M059J (cell line): ENCODE data around the gene SOX15. TPM values are rescaled to one million over a fixed set of nuclear protein-coding genes. Genes with fewer than 3 reads are reported as not detected.
"Not testable (repeated sequence)": the region's sequence is repeated elsewhere in the genome, so short reads cannot be mapped to it uniquely, and the experiment has no call there.

Experiments
- DNase-seq: peaks from one replicate; pipeline ENCODE4 v3.0.0-alpha.2; 2012; ENCODE audit warnings: low read depth
- total RNA-seq: library from RNA; depleted of rRNA; stranded (reverse); fragments of >200 nt; shearing (Covaris generic); gene quantifications from 2 replicates; pipeline ENCODE4 v1.2.3, GENCODE V29; 2014; rRNA removed

The SOX15 gene
- total RNA-seq: not detected in 2 replicates

DNA sequence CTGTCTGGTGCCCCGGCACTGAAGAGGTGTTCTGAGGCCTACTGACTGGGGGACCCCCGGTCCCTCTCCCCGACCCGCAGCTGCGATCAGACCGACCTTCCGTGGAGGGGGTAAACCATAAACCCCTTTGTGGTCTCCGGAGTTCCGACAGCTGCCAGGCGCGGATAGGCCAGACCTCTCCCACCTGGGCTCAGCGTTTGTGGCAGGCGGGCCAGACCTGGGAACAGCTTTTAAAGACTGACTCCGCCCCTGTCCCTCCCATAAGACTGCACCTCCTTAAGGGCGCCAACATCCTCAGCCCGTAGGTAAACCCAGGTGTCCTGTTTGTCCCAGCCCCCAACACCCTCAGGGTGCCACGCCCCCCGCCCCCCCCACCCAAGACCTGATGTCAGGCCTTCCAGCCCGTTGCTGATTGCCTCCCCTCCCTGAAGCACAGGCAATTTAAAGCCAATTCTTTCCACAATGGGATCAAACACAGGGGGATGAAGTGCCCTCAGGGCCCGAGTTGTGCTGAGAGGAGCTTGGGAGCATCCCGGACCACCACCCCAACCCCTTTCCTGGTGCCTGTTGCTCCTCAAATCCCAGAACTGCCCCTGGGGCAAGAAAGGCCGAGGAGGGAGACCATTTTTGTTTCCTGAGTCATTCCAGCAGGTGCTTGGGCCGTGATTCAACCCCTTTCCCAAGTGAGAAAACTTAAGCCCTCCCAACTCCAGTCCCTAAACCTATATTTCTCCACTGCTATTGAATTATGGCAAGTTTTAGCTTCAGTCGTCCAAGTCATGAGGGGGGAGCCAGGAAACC lies at the start of gene SOX15:
SOX15 (minus strand) TSS at position 204 of the 801 bp plus-strand sequence. CDS start 418 bp downstream, outside the sequence.
- peak; percentile 77 for DNase-seq

DNA sequence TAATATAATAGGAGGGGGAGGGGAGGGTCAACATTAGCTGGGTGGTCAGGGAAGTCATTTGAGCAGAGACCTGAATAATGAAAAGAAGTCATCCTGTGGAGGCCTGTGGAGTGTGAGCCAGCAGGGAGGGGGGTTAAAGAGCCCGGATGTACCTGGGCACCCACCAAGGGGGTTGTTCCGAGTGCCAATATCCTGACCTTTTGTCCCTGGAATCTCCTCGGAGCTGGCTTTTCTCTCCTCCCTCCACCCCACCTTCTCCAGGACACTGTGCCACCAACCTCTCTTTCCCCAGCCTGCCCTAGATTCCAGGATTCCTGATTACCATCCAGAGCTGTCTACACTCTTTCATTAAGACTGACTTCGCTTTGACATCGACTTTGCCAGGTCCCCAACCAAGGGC lies 46.3 kb upstream of the SOX15 start:
- DNase-seq: no peak

DNA sequence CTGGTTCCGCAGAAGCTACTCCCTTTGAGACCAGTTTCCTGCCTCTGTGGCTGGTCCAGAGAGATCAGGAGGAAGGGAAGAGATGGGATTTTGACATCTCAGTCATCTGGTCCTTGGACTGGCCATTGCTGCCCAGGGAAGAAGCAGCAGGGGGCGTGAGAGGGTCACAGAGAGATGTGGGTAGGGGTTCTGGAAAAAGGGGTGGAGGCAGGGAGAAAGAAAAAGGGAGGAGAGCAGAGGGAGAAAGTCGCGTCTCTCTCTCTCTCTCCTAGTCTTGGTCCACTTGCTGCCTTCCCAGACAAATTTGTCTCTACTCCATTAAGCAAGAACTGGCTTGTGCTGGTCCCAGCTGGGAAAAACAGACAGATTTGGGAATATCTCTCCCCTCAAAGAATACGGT lies 44.5 kb upstream of the SOX15 start:
- DNase-seq: peak; percentile 50

DNA sequence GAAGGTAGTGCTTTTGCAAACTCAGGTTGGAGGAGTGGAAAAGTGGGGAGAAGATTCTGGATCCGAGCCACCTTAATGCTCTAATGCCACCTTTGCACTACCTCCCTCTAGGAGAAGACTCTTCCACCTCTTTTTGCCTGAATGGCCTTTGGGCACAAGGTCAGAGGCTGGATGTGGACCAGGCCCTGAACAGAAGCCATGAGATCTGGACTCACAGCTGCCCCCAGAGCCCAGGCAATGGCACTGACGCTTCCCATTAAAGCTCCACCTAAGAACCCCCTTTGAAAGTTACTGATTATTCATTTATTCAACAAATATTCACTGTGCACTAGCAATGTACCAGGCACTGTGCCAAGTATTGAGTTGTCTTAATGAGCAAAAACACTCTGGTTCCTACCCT lies 43.2 kb upstream of the SOX15 start:
- DNase-seq: no peak

DNA sequence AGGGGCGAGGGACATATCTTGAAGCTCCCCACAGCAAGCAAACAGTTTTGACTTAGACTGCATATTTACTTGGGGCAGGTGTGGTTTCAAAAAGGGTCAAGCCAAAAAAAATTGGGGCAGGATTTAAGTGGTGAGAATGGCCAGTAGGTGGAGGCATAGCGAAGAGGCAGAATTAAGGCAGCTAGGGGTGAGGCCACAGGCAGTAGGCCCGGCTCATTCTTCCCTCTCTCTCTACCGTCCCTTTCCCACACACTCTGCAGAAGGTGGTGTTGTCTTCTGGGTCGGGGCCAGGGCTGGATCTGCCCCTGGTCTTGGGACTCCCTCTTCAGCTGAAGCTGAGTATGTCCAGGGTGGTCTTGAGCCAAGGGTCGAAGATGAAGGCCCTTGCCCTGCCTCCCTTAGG lies 42.6 kb upstream of the SOX15 start:
- peak; percentile 47 for DNase-seq

DNA sequence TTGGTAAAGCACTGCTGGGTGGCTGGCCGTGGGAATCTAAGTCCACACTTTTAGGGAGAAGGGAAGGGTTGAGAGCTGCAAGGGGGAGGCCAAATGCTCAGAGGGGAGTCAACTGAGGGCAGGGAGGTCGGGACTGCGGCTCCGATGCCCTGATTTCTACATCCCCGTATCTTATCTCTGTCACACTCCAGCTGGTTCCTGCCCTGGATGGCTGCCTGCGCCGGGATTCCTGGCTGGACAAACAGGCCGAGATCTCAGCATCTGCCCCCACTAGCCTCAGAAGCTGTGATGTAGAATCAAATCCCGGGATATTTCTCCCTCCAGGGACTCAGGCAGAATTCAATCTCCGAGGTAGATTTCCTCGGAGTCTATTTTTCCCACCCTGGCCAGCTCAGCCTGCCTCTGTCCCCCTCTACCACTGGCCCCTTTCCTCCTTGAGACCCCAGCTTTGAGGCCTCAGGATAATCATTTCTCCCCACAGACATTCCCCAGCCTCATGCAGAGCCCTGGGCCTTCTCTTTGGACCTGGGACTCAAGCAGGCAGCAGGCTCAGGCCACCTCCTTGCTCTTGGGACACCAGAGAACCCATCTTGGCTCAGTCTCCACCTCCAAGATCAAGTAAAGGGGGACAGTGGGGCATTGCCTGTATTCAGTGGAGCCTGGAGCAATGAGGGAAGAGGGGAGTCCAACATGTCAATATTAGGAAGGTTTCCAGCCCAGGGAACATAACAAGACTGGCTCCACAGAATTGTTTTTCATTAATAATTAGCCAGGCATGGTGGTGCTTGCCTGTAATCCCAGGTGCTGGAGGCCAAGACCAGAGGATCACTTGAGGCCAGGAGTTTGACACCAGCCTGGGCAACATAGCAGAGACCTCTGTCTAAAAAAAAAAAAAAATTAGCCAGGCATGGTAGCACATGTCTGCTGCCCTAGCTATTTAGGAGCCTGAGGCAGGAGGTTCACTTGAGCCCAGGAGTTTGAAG lies 41.8 kb upstream of the SOX15 start:
- no peak for DNase-seq

DNA sequence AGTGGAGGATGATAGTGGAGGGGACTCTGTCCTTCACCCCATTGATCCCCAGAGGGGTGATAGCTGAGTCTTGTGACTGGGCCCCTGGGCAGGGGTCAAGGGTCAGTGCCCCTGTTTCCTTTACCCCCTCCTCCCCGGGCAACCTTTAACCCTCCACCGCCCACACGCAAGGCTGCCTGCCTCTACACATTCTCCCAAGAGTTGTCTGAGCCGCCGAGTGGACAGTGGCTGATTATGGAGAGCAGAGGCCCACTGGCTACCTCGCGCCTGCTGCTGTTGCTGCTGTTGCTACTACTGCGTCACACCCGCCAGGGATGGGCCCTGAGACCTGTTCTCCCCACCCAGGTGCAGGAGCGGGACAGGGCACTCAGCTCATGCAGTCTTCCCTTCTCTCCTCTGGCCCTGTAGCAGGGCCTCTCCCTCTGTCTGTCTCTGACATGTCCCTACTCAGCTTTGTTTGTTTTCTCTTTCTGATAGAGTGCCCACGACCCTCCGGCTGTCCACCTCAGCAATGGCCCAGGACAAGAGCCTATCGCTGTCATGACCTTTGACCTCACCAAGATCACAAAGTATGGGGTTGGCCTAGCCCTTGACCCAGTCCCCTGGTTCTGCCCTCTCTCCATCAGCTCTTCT lies 40.2 kb upstream of the SOX15 start, which contains the start of gene SHBG:
SHBG (plus strand) TSS at position 197 of the 633 bp plus-strand sequence; CDS start at position 235, 38 bp downstream.
- no peak for DNase-seq

DNA sequence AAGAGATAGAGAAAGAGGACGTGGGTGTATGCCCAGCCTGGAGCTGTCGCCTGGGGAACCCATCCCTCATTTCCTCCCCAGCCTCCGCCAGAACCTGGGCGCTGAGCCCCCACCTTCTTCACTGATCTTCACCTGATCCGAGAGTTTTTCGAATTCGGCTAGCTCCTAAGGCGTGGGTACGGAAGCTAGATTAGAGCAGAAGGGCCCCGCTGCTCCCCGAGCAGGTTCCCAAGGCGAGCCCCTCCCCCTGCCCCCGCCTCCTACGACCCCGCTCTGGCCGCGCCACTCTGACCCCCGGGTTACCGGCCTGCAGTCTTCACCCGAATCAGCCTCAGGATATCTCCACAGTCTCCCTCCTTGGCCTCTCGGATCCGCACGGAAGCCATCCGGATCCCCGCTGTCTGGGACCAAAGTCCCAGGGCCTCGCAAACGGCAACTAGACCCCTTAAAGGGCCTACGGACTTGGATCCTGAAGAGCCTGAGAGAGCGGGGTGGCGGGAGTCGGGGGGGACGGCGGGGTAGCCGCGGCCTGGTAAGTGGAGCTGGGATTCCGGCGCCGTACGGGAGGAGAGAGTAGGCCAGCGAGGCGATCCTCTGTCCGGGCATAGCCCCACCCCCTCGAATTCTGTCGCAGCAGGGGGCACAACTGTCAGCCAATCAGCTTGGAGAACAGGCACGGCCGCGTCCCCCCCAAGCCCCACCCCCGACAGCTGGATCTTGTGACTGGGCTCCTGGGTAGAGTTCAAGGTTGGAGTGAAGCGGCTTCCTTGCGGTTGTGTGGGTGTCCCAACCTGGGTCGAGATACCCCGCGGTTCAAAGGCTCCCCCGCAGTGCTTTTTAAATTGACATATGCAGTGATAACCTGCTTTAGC lies 37.6 kb upstream of the SOX15 start, which contains the start of gene SAT2:
SAT2 (minus strand) TSS at position 572 of the 872 bp plus-strand sequence; CDS start at position 386, 186 bp downstream.
- DNase-seq: peak; percentile 91

DNA sequence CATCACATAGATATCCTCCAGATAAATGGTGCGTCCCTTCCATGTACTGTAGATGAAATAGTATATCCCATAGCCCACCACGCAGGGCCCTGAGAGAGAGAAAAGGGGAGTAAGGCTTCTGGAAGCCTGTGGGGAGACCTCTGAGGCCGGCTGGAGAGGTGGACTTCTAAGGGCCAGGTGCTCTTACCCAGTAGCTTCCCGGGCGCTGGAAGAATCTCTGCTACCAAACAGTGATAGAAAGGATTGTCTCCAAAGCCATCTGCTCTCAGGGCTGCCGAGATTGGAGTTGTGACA lies 37.0 kb upstream of the SOX15 start:
- no peak for DNase-seq

DNA sequence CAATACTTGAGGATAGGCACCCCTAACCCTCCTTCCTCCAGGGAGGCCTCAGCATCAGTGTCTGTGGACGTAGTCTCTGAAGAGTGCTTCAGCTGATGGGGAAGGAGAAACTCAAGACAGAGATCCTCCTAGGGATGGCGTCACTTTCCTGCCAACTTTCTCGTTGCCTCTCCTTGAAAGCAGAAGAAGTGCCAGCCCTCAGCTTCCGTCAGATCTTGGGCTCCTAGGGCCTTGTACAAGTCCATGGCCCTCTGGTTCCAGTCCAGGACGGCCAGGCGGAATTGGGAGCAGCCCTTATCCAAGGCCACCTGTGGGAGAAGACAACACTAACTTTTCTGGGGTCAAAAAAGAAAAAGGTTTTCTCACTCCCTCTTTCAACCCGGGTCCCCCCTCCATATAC lies 36.4 kb upstream of the SOX15 start:
- DNase-seq: no peak

DNA sequence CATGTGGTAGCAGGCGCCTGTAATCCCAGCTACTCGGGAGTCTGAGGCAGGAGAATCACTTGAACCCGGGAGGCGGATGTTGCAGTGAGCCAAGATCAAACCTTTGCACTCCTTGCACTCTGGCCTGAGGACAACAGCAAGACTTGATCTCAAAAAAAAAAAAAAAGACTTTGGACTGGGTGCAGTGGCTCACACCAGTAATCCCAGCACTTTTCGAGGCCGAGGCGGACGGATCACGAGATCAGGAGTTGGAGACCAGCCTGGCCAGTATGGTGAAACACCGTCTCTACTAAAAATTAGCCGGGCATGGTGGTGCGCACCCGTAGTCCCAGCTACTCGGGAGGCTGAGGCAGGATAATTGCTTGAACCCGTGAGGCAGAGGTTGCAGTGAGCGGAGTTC lies 35.9 kb upstream of the SOX15 start:
- not testable (repeated sequence) for DNase-seq

DNA sequence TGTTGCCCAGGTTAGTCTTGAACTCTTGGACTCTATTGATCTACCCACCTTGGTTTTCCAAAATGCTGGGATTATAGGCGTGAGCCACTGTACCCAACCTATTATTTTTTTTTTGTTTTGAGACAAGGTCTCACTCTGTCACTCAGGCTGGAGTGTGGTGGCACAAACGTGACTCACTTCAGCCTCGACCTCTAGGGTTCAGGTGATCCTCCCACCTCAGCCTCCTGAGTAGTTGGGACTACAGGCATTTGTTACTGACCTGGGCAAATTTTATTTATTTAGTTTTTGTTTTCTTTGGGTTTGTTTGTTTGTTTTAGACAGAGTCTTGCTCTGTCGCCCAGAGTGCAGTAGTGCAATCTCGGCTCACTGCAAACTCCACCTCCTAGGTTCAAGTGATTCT lies 33.8 kb upstream of the SOX15 start:
- no peak for DNase-seq

DNA sequence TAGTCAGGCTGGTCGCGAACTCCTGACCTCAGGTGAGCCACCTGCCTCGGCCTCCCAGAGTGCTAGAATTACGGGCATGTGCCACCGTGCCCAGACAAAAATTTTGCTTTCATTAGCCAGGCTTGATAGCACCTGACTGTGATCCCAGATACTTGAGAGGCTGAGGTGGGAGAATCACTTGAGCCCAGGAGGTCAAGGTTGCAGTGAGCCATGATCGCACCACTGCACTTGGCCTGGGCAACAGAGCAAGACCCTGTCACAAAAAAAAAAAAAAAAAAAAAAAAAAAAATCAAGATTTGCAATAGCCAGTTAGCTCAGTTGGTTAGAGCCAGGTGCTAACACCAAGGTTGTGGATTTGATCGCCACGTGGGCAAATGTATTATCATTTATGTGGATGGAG lies 30.9 kb upstream of the SOX15 start:
- no peak for DNase-seq

DNA sequence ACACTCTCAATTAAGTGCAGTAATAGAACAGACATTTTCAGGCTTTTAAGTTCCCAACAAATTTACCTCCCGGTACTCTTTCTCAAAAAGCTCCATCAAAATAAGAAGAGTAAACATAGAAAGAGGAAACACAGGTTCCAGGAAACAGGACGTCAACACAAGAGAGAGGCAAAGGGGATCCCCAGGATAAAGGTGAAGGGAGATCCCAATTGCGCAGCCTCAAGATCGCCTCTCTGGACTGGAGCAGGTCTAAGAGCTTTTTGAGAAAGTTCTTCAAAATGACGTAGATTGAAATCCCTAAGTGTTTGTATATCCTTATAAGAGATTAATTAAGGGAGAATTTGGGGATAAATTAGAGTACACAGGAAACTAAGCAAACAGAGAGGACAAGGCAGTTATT lies 28.7 kb upstream of the SOX15 start:
- DNase-seq: no peak

DNA sequence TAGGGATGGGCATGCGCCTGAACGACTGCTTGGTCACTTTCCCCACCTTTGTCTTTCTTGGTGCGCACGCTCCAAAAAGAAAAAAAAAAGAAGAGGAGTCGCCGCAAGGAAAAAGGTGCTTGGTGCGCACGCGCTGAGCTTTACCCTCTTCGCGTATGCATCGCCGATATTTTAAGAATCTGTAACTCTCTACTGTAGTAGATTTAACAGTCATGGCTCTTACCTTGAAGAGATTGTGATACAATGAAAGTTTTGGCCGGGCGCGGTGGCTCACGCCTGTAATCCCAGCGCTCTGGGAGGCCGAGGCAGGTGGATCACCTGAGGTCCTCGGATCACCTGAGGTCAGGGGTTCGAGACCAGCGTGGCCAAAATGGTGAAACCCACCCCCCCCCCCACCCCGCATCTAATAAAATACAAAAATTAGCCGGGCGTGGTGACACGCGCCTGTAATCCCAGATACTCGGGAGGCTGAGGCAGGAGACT lies 25.4 kb upstream of the SOX15 start:
- DNase-seq: no peak

DNA sequence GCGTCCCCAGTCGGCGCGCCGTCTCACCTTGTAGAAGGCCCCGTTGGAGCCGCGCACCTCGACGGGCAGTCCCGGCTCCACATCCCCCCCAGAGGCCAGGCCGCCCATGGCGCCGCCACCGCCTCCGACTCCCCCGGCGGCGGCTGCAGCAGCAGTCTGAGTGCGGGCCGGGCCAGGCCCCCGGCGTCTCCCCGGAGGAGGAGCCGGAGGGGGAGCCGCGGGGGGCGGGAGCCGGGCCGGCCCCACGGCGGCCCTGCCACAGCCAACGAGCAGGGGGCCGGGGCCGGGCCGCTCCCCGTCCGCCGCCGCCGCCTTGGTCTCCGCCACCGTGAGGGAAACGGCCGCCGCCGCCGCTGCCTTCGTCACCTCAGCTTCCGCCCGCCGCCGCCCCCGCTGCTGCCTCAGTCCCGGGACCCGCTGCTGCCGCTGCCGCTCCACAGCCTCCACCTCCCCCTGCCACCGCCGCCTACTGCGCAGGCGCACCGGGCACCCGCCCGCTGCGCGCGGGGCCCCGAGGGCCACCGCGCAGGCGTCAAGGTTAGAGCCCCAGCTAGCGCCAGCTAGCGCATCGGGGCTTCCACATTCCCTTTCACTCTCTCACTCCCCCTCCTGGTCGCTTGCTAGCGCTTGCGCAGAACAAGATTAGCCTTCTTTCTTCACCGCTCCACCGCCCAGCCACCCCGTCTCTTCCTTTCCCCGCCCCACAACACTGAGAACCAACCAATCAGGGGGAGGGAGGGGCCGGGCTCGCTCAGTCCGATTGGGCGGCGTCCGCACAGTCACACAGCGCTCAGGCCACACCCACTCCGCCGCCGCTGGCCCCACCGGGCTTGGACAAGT lies 24.8 kb upstream of the SOX15 start, which contains the start of gene FXR2:
FXR2 (minus strand) TSS at position 473 of the 840 bp plus-strand sequence; CDS start at position 108, 365 bp downstream.
- peak; percentile 99 for DNase-seq

DNA sequence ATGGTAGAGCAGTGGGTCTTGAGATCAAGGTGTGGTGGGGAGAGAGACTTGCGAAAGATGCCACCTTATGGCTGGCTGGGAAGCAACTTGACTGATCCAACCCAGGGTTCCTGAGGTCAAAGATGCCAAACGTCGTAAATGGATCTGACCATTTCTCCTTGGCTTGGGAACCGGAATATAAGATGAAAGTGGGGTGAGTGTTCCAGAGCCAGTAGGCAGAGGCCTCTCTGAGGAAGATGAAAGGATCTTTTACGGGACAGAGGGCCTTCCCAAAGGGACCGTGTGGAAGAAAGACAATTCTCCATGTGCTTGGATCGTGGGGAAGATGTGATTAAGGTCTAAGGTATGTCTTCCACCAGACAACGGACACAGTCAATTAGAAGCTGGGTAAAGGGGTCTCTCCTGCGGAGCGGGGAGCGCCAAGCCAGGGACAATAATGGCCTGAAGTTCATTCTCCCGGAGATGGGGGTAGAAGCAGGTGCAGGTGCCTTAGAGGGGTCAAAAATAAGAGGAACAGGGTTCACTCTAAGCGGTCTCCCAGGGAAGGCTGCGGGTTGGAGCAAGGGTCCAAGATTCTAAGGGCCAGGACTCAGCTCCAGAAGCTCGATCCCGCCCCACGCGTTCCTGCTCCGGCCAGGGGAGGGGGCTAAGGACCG lies 24.0 kb upstream of the SOX15 start:
- peak; percentile 55 for DNase-seq

DNA sequence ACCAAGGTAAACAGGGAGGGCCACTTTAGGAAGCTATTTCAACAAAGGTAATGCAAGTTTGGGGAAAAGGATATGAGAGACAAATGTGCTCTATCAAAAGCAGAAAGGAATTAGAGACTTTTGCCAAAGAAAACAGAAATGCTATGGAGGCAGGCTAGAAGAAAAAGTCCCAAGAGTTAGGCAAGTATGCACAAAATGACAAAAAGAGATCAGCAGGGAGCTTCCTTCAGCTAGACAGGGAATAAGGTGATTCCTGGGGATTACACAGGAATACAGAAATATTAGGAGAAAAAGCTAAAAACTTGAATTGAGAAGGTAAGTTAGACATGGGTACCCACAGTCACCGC lies 22.4 kb upstream of the SOX15 start:
- no peak for DNase-seq

DNA sequence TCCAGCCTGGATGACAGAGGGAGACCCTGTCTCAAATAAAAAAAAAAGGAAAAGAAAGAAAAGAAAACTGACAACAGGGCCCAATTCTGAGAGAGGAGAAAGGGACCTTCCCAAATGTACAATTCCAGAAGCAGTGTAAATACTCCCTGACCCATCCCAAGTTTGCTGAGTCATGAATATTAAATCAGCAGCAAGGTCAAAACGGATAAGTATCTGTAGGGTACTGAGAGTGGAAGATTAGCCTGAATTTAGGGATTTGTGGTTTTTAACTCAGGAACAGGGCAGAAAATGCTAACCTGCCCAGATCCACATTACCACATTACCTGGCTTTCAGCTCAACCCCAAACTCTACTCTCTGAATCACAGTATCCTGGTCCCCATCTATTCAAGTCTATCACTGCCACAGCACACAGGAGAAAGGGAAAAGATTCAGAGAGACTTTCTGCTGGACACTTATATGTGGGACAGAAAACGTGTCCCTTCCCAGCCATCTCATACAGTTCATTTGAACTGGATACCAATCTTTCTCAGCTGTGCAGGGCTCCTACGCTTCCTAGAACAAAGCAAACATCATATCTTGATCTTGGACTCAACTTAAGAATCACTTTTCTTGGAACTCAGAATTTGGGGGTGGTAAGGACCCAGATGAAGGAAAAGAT lies 21.9 kb upstream of the SOX15 start:
- DNase-seq: no peak
